HepG2 (cell line): ENCODE measurements around the gene CEP164. TPM values are rescaled to one million over a fixed set of nuclear protein-coding genes. Genes with fewer than 3 reads are reported as not detected.

Experiments used
- ARNTL ChIP-seq: sonication (generic); formaldehyde crosslinking; IDR thresholded peaks from 2 replicates; pipeline ENCODE4 v1.4.0; 2020; ENCODE audit warnings: mild to moderate bottlenecking, missing genetic modification reagents
- ATF3 ChIP-seq: sonication (generic); formaldehyde crosslinking; IDR thresholded peaks from 2 replicates; pipeline ENCODE4 v1.4.0; 2020; ENCODE audit warnings: missing genetic modification reagents
- CC2D1A ChIP-seq: sonication (generic); formaldehyde crosslinking; IDR thresholded peaks from 2 replicates; pipeline ENCODE4 v1.8.1; 2023; ENCODE audit warnings: mild to moderate bottlenecking, missing genetic modification reagents
- EED ChIP-seq: sonication (generic); formaldehyde crosslinking; IDR thresholded peaks from 2 replicates; pipeline ENCODE4 v1.5.0; 2020; ENCODE audit warnings: mild to moderate bottlenecking, missing genetic modification reagents
- HNRNPH1 ChIP-seq: fragments of 200-400 bp; formaldehyde crosslinking; optimal IDR thresholded peaks from 2 replicates; pipeline ENCODE3; 2017; ENCODE audit warnings: mild to moderate bottlenecking, low read depth, low read length
- IRF1 ChIP-seq: sonication (generic); formaldehyde crosslinking; IDR thresholded peaks from 2 replicates; pipeline ENCODE4 v1.4.0; 2020; ENCODE audit warnings: low read depth, mild to moderate bottlenecking, missing genetic modification reagents
- MAZ ChIP-seq, 2 experiments: sonication (generic) in 1 of 2; formaldehyde crosslinking in 1 of 2; IDR thresholded peaks; 2 replicates each; pipeline versions ENCODE4 v1.5.0 to v1.6.1; 2012 to 2020; ENCODE audit warnings: low read depth in 2 of 2, mild to moderate bottlenecking in 2 of 2, borderline replicate concordance in 1 of 2, improper control_type of control experiment in 1 of 2, low read length in 1 of 2, missing genetic modification reagents in 1 of 2, moderate library complexity in 1 of 2
- MIXL1 ChIP-seq: IDR thresholded peaks from 2 replicates; pipeline ENCODE4 v1.6.1; 2016
- NONO ChIP-seq, 2 experiments: fragments of 450-650 bp in 1 of 2; sonication (generic) in 1 of 2; formaldehyde crosslinking in 1 of 2; IDR thresholded peaks in 1 of 2; conservative IDR thresholded peaks in 1 of 2; 2 replicates each; pipeline versions ENCODE4 v1.6.1 to v1.8.0; 2017 to 2022; ENCODE audit warnings: mild to moderate bottlenecking in 1 of 2, missing genetic modification reagents in 1 of 2, moderate library complexity in 1 of 2
- PHF20 ChIP-seq: sonication (generic); formaldehyde crosslinking; IDR thresholded peaks from 2 replicates; pipeline ENCODE4 v1.5.0; 2020; ENCODE audit warnings: mild to moderate bottlenecking, missing genetic modification reagents
- THAP11 ChIP-seq: IDR thresholded peaks from 2 replicates; pipeline ENCODE4 v1.6.1; 2016; ENCODE audit warnings: missing biosample characterization, missing genetic modification reagents
- THYN1 ChIP-seq: sonication (generic); formaldehyde crosslinking; IDR thresholded peaks from 2 replicates; pipeline ENCODE4 v1.8.1; 2023; ENCODE audit warnings: low read depth, mild to moderate bottlenecking, moderate library complexity, missing genetic modification reagents, borderline replicate concordance
- ZNF687 ChIP-seq: sonication (generic); formaldehyde crosslinking; IDR thresholded peaks from 2 replicates; pipeline ENCODE4 v1.5.1; 2020; ENCODE audit warnings: mild to moderate bottlenecking, missing genetic modification reagents, moderate library complexity
- ZNF790 ChIP-seq: sonication (generic); formaldehyde crosslinking; IDR thresholded peaks from 2 replicates; pipeline ENCODE4 v1.8.0; 2022; ENCODE audit warnings: missing genetic modification reagents, mild to moderate bottlenecking, borderline replicate concordance
- ZSCAN20 ChIP-seq: sonication (generic); formaldehyde crosslinking; IDR thresholded peaks from 2 replicates; pipeline ENCODE4 v1.4.0; 2020; ENCODE audit warnings: missing genetic modification reagents, mild to moderate bottlenecking, borderline replicate concordance
- ZSCAN25 ChIP-seq: sonication (generic); formaldehyde crosslinking; IDR thresholded peaks from 2 replicates; pipeline ENCODE4 v1.8.0; 2022; ENCODE audit warnings: mild to moderate bottlenecking, missing genetic modification reagents
- polyA plus RNA-seq, 8 experiments: library from polyadenylated mRNA; depleted of rRNA in 3 of 8; stranded (reverse) in 7 of 8; unstranded in 1 of 8; fragments of >200 nt; fragmentation: Illumina TruSeq in 4 of 8; extraction: Trizol in 4 of 8; gene quantifications; 2 replicates each; pipeline versions ENCODE4 v1.2.1 to v1.2.3, GENCODE V29; 2011 to 2016; ENCODE audit warnings: low read depth in 4 of 8, missing spikeins in 1 of 8, mixed read lengths in 1 of 8; ENCODE audit not compliant: insufficient read depth in 1 of 8
- total RNA-seq, 5 experiments: library from RNA; depleted of rRNA; stranded (reverse); fragments of >200 nt; fragmentation: Illumina TruSeq; extraction: Trizol; gene quantifications; 2 replicates each; pipeline ENCODE4 v1.2.3, GENCODE V29; 2016; ENCODE audit warnings: low read depth in 1 of 5
- TF ChIP-seq, protein P1 (sequence below): IDR thresholded peaks from 2 replicates; pipeline ENCODE4 v1.6.1; 2016; ENCODE audit warnings: low read depth
- TF ChIP-seq, protein P2 (sequence below): sonication (generic); formaldehyde crosslinking; IDR thresholded peaks from 2 replicates; pipeline ENCODE4 v1.4.0; 2020; ENCODE audit warnings: missing genetic modification reagents
- TF ChIP-seq, protein P3 (sequence below): sonication (generic); formaldehyde crosslinking; IDR thresholded peaks from 2 replicates; pipeline ENCODE4 v1.4.0; 2020; ENCODE audit warnings: mild to moderate bottlenecking, missing genetic modification reagents

CEP164 gene
- total and polyA plus RNA-seq, 2 of the 13 experiments (the other 11 are each of a cell fraction or from before 2014, with no cell fraction given): 11.4 to 15.2 TPM

DNA sequence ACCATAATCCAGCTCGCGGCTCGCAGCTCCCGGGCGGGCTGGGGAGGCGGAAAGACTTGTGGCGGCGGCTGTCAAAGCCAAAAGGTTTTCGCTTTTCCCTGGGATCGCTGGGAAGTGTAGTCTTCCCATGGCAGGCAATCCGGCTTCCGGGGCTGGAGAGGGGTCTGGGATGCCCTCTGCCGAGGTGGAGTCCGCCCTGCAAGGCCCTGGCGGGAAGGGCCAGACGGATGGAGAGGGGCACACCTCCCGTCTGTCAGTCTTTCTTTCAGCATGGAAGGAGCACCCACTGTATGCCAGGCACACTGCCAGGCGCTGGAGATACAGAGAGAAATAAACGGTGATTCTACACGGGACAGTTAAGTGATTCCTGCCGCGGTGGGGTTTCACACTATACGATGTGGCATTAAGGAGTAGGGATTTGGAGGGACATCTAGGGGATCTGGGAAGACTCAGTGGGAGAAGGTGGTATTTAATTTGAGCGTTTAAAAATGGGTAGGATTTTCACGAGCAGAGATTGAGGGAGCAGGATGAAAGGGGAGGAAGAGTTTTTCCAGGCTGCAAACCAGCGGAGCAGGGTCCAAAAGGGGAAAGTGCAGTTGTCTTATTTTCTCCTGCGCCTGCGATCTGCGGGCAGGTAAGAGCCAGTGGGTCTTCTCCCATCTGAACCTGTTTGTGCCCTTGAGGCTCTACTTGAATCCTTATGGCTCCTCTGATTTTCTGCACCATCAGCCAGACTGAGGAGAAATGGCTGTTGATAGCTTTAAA lies 11.3 kb upstream of the CEP164 start, which contains the start of gene BACE1 (continued):
- TF ChIP-seq, protein P1, sequence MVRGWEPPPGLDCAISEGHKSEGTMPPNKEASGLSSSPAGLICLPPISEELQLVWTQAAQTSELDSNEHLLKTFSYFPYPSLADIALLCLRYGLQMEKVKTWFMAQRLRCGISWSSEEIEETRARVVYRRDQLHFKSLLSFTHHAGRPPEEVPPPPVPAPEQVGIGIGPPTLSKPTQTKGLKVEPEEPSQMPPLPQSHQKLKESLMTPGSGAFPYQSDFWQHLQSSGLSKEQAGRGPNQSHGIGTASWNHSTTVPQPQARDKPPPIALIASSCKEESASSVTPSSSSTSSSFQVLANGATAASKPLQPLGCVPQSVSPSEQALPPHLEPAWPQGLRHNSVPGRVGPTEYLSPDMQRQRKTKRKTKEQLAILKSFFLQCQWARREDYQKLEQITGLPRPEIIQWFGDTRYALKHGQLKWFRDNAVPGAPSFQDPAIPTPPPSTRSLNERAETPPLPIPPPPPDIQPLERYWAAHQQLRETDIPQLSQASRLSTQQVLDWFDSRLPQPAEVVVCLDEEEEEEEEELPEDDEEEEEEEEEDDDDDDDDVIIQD (CRISPR knock-in tag): 0 out of 2 replicates have a peak, but pooled peaks have one; percentile 32
- TF ChIP-seq CC2D1A (CRISPR knock-in tag) (0 out of 2 replicates have a peak, but pooled peaks have one; percentile 67), IRF1 (CRISPR knock-in tag) (no peak), THAP11 (peak; percentile 98), PHF20 (CRISPR knock-in tag) (peak; percentile 57), ZNF687 (CRISPR knock-in tag) (peak; percentile 69), MAZ (IDR thresholded peaks at IDR 0.05; ENCODE audit: borderline replicate concordance, low read depth, low read length) (no peak), MAZ (CRISPR knock-in tag; IDR thresholded peaks at IDR 0.05; ENCODE audit: low read depth) (peak; percentile 51; the same call in 1 of the 2 replicates), EED (CRISPR knock-in tag) (no peak), ZSCAN25 (peak; percentile 59; the same call in 1 of the 2 replicates), ARNTL (CRISPR knock-in tag) (no peak), ZNF790 (CRISPR knock-in tag) (0 out of 2 replicates have a peak, but pooled peaks have one; percentile 43), THYN1 (CRISPR knock-in tag) (no peak), NONO (IDR thresholded peaks at IDR 0.05) (no peak), NONO (CRISPR knock-in tag; conservative IDR thresholded peaks at IDR 0.05) (peak; percentile 54; the same call in 1 of the 2 replicates), ZSCAN20 (CRISPR knock-in tag) (no peak), ATF3 (CRISPR knock-in tag) (no peak), HNRNPH1 (no peak), MIXL1 (CRISPR knock-in tag) (peak; percentile 16; the same call in 1 of the 2 replicates)
- TF ChIP-seq, protein P2, sequence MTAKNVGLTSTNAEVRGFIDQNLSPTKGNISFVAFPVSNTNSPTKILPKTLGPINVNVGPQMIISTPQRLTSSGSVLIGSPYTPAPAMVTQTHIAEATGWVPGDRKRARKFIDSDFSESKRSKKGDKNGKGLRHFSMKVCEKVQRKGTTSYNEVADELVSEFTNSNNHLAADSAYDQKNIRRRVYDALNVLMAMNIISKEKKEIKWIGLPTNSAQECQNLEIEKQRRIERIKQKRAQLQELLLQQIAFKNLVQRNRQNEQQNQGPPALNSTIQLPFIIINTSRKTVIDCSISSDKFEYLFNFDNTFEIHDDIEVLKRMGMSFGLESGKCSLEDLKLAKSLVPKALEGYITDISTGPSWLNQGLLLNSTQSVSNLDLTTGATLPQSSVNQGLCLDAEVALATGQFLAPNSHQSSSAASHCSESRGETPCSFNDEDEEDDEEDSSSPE (CRISPR knock-in tag): 0 out of 2 replicates have a peak, but pooled peaks have one; percentile 80
- TF ChIP-seq, protein P3, sequence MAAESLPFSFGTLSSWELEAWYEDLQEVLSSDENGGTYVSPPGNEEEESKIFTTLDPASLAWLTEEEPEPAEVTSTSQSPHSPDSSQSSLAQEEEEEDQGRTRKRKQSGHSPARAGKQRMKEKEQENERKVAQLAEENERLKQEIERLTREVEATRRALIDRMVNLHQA (CRISPR knock-in tag): no peak
